Activated B cell treated with CpG ODN at 0.5 μM for 24 hours (primary cell): ENCODE results near the gene CXCL5. TPM values are rescaled to one million over a fixed set of nuclear protein-coding genes. Genes with fewer than 3 reads are reported as not detected.

Source experiments
- ATAC-seq: fragments of 200-7000 bp; cut with Tn5 transposase; one replicate; pipeline ENCODE4 v1.10.0; 2021; ENCODE audit warnings: low read depth, mild to moderate bottlenecking, moderate library complexity
- CTCF ChIA-PET: fragments of 350-600 bp; sonication (Branson Sonifier 250); formaldehyde crosslinking; loops from one replicate; lab custom pipeline; 2021; ENCODE audit warnings: antibody characterized with exemption; lab: Charles Lee
- POLR2A ChIA-PET: fragments of 350-600 bp; sonication (Branson Sonifier 250); formaldehyde crosslinking; loops from one replicate; lab custom pipeline; 2021; ENCODE audit warnings: antibody characterized with exemption; lab: Charles Lee
- DNase-seq: peaks from one replicate; pipeline ENCODE4 v3.0.0; 2022
- H3K27ac Mint-ChIP-seq: one replicate; pipeline ENCODE4 v1.8.0; 2020; ENCODE audit warnings: mixed read lengths
- H3K27me3 Mint-ChIP-seq: one replicate; pipeline ENCODE4 v1.8.0; 2021; ENCODE audit warnings: mixed read lengths
- H3K36me3 Mint-ChIP-seq: one replicate; pipeline ENCODE4 v1.8.0; 2021; ENCODE audit warnings: low read depth, mixed read lengths
- H3K4me1 Mint-ChIP-seq: one replicate; pipeline ENCODE4 v1.8.0; 2021; ENCODE audit warnings: mixed read lengths
- H3K4me3 Mint-ChIP-seq: one replicate; pipeline ENCODE4 v1.8.0; 2020; ENCODE audit warnings: mild to moderate bottlenecking, mixed read lengths
- H3K9me3 Mint-ChIP-seq: one replicate; pipeline ENCODE4 v1.8.0; 2020; ENCODE audit warnings: mixed read lengths
- CTCF ChIP-seq: fragments of 200-600 bp; IDR thresholded peaks from one replicate; pipeline ENCODE4 v1.8.0; 2022; ENCODE audit warnings: antibody characterized with exemption, mild to moderate bottlenecking
- intact Hi-C: fragments of 100-400 bp; cut with micrococcal nuclease; formaldehyde crosslinking; loops from one replicate; pipeline ENCODE4 v1.15.1; 2024
- total RNA-seq: library from RNA; stranded (reverse); gene quantifications from 2 replicates; pipeline ENCODE4 v1.2.3, GENCODE V29; 2022

Gene CXCL5
- total RNA-seq, 1 donor from 2014 or later: not detected

GRCh38 chr4:74016068-74016467 lies 17.6 kb upstream of the CXCL5 start:
- POLR2A ChIA-PET: no interaction called here
- H3K4me3 Mint-ChIP-seq: no peak overlapping the region
- DNase-seq (no peak), ATAC-seq (no peak)
- no peak for TF ChIP-seq CTCF
- no peak overlapping the region for H3K27ac Mint-ChIP-seq
- peaks cover 3% of the 10 kb centered on the region for H3K27me3 Mint-ChIP-seq
- intact Hi-C loops: no loop called here
- no peaks in the 10 kb centered on the region for H3K36me3 Mint-ChIP-seq
- H3K4me1 Mint-ChIP-seq: no peaks in the 10 kb centered on the region
- H3K9me3 Mint-ChIP-seq: peaks cover 2% of the 10 kb centered on the region
- CTCF ChIA-PET: no interaction called here

GRCh38 chr4:74015126-74015780 lies 16.8 kb upstream of the CXCL5 start:
- DNase-seq (no peak), ATAC-seq (no peak)
- H3K27me3 Mint-ChIP-seq: peaks cover 3% of the 10 kb centered on the region
- H3K27ac Mint-ChIP-seq: no peak overlapping the region
- TF ChIP-seq CTCF: no peak
- H3K4me3 Mint-ChIP-seq: no peak overlapping the region
- intact Hi-C loops: no loop called here
- no peaks in the 10 kb centered on the region for H3K4me1 Mint-ChIP-seq
- H3K36me3 Mint-ChIP-seq: no peaks in the 10 kb centered on the region
- ChIA-PET CTCF (no interaction called here), POLR2A (no interaction called here)
- H3K9me3 Mint-ChIP-seq: peaks cover 2% of the 10 kb centered on the region

GRCh38 chr4:74014332-74014731 lies 15.9 kb upstream of the CXCL5 start:
- no peak for ATAC-seq
- Mint-ChIP-seq H3K27ac (no peak overlapping the region), H3K36me3 (no peaks in the 10 kb centered on the region), H3K9me3 (no peaks in the 10 kb centered on the region), H3K4me3 (no peak overlapping the region), H3K27me3 (peaks cover 3% of the 10 kb centered on the region), H3K4me1 (no peaks in the 10 kb centered on the region)
- ChIA-PET POLR2A (no interaction called here), CTCF (no interaction called here)
- DNase-seq: no peak
- intact Hi-C loops: no loop called here
- TF ChIP-seq CTCF: no peak

GRCh38 chr4:74013264-74013663 lies 14.8 kb upstream of the CXCL5 start:
- DNase-seq (no peak), ATAC-seq (no peak)
- CTCF ChIA-PET: no interaction called here
- Mint-ChIP-seq H3K9me3 (no peaks in the 10 kb centered on the region), H3K36me3 (no peaks in the 10 kb centered on the region), H3K4me3 (no peak overlapping the region), H3K27me3 (peaks cover 3% of the 10 kb centered on the region), H3K27ac (no peak overlapping the region), H3K4me1 (no peaks in the 10 kb centered on the region)
- no peak for TF ChIP-seq CTCF
- POLR2A ChIA-PET: no interaction called here
- intact Hi-C loops: no loop called here

GRCh38 chr4:74012130-74012529 lies 13.7 kb upstream of the CXCL5 start:
- CTCF ChIA-PET: no interaction called here
- POLR2A ChIA-PET: no interaction called here
- Mint-ChIP-seq H3K4me1 (no peaks in the 10 kb centered on the region), H3K36me3 (no peaks in the 10 kb centered on the region), H3K27me3 (no peaks in the 10 kb centered on the region), H3K27ac (no peak overlapping the region), H3K9me3 (no peaks in the 10 kb centered on the region), H3K4me3 (no peak overlapping the region)
- ATAC-seq: no peak
- no peak for TF ChIP-seq CTCF
- intact Hi-C loops: no loop called here
- DNase-seq: no peak
